Measurements from ENCODE around the gene TSKU.

TSKU gene

GRCh38 chr11:76783294-76783895 is at the start of gene TSKU:
TSS of gene TSKU (plus strand) at chr11:76783356. CDS start at chr11:76795617, 12,261 bp downstream.
- no peak for DNase-seq (ENCODE audit: low spot score)

GRCh38 chr11:76733906-76734305 is 49.2 kb upstream of the TSKU start:
- peak; percentile 75 for DNase-seq (ENCODE audit: low spot score)

DNA sequence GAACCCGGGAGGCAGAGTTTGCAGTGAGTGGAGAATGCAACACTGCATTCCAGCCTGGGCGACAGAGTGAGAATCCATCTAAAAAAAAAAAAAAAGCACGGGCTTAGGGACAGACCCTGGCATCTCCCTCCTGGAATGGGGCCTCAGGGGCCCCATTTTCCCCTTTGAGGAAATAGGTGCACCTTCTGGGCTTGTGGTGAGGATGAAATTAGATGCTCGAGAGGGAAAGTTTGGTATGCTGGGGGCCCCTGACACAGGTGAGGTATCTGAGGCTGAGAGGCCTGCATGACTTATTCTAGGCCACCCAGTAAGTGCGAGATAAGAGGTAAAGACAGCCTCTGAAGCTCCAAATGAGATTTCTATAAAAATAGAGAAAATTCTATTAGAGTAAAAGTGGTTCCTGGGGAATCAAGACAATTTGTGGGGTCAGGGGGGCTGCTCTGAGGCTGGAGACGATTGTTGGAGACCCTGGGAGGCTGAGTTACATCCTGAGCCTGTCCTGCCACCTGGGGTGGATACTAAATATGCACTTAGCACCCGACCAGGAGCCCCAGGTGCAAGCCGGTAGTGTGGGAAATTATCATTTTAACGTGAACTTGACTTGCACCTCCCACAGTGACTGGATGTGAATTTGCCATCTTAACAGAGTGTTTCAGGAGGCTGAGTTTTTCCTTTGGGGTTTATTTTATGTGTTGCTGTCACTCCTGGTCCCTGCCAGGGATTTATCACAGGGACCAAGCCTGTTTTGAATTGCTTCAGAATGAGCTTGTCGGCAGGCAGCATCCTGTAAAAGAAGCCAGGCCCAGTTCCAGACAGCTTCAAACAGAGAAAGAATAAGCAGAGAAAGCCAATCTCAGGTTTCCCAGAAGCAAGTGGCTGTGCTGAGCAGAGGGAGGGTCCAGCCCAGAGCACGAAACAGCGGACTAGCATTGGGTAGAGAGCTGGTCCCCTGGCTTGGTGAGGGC is 48.4 kb upstream of the TSKU start:
- DNase-seq (ENCODE audit: low spot score): no peak

GRCh38 chr11:76735841-76736240 is 47.3 kb upstream of the TSKU start:
- DNase-seq (ENCODE audit: low spot score): no peak

GRCh38 chr11:76736266-76736665 is 46.9 kb upstream of the TSKU start:
- no peak for DNase-seq (ENCODE audit: low spot score)

DNA sequence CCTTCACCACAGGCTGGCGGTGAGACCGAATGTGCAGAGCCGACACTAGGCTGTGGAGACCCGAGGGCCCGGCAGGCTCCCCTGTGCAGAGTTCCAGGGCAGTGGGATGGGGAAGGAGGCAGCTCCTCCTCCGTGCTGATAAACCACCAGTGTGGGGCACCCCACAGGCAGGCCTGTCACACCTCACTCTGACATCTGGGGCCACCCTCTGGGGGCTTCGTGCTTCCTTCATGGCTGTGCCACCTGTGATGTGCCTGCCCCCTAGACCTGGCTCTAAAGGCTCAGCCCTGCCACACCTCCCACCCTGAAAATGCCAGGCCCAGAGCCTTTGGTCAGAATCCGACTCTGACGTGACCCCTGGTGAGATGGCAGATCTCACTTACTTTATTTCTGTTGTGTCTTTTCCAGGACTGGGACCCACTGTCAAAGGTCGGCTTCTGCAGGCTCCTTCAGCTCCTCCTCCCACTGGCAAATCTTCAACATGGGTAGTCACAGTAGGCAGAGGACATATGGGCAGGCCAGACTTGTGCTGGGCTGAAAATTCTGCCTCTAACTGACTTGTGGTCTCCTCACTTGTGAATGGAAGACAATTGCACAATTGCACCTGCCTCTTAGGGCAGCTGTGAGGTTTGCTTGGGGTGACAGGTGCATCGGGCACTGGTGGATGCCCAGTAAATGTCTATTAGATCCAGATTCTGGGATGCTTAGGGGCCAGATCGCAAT is 46.2 kb upstream of the TSKU start:
- DNase-seq (ENCODE audit: low spot score): no peak

DNA sequence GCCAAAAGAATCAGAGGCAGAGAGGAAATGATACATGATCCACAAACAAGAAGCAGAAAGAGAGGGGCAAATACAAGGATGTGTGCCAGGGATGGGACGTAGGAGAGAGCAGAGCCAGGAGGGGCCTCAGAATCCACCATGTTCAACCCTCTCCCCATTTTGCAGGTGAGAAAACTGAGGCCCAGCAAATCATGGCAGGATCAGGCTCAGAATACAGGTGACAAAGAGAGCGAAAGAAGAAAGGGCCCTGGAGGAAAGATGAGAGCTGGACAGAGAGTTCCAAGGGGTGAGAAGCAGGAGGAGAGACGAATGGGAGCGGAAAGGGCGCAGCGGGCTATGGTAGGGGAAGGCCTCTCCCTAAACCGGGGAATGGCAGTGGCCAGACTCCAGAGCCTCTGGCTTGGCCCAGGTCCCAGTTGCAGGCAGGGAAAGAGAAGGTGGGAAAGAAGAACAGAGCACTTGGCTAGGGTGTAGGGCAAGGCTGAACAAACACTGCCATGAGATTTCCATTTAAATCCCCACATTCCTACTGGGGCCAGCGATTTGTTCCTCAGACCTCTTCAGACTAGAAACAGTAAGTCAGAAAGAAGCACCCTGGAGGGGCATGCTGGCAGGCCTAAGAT is 44.4 kb upstream of the TSKU start:
- DNase-seq (ENCODE audit: low spot score): no peak

- DNase-seq (ENCODE audit: low spot score): no peak
Measured at GRCh38 chr11:76739798-76740197, 43.4 kb upstream of the TSKU start.

- no peak for DNase-seq (ENCODE audit: low spot score)
Measured at GRCh38 chr11:76740772-76741171, 42.4 kb upstream of the TSKU start.

GRCh38 chr11:76742902-76743301 is 40.3 kb upstream of the TSKU start:
- no peak for DNase-seq (ENCODE audit: low spot score)

DNA sequence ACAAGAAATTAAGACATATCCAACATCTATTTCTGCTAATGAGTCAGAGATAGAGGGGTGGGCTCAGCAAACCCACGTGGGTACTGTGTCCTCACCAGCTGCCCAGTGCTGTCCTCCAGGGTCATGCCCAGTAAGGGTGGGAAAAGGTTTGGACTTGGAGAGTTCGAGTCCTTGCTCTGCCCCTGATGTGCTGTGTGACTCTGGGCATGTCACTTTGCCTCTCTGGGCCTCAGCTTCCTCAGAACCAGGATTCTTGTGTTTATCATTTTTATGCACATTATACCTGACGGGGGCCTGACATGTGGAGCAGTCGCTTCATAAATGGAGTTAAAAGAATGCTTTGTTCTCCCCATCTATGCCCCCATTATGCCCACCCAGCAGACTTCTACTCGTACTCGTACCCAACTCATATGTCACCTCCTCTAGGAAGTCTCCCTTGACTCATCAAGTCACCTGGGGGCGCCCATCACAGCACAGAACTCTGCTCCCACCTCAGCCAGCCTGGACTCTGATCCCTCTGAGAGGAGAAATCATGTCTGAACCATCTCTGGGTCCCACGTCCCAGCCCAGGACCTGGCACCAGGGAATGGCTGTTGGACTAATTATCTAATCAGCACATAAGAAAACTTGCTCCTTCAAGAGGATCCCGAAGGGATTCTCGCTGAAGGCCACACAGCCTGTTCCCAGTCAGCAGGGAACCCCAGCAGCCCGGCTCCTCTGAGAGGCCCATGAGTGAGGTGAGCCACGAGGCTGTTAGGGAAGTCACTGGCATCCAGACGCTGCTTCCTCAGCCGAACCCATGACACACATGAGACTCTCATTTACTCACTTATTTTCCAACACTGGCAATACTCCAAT is 38.7 kb upstream of the TSKU start:
- DNase-seq (ENCODE audit: low spot score): no peak

GRCh38 chr11:76745044-76745376 is 38.1 kb upstream of the TSKU start:
- DNase-seq (ENCODE audit: low spot score): no peak

GRCh38 chr11:76745561-76746207 is 37.5 kb upstream of the TSKU start:
- no peak for DNase-seq (ENCODE audit: low spot score)

DNA sequence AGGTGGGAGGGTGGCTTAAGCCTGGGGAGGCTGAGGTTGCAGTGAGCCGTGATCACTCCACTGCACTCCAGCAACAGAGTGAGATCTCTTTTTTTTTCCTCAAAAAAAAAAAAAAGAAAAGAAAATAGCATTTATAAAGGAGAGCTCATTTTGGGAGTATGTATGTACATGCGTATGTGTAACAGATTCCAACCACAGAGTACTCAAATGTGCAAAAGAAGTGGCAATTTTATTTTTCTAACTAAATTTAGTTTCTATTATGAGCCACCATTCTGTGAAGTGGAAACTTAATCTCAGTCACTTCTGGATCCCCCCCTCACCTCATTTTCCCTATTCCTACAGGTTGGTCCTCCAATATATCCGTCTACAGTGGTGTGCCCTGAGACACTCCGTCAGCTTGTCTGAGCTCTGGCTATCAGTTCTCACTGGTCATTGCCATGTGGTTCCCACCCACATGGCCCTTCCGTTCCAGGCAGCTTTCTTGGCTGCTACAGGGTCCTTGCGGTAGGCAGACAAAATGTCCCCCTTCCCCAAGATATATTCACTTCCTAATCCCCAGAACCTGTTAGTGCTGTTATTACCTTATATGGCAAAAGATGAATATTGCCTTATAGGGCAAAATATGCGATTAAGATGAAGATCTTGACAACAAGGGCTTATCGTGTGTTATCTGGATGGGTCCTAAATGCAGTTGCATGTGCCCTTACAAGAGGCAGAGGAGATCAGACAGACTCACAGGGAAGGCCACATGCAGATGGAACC is 35.8 kb upstream of the TSKU start:
- no peak for DNase-seq (ENCODE audit: low spot score)

- DNase-seq (ENCODE audit: low spot score): no peak
Measured at GRCh38 chr11:76747915-76748860, 35.0 kb upstream of the TSKU start.

DNA sequence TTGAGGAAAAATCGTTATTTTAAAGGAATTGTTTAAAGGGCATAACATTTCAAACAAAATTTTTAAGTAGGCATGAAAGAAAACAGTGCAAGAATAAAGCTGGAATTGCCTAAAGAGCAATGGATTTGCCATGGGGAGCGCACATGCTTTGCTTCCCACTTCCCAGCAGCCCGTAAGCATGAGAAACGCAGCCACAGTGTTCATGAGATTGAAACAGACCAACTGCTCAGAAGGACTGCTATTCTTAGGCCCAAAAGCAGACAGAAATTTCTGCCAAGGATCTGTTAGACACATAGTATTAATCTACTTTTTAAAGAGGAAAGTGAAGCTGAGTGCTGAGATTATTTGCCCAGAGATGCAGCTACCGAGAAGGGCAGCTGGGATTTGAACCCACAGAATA is 34.2 kb upstream of the TSKU start:
- DNase-seq (ENCODE audit: low spot score): no peak

DNA sequence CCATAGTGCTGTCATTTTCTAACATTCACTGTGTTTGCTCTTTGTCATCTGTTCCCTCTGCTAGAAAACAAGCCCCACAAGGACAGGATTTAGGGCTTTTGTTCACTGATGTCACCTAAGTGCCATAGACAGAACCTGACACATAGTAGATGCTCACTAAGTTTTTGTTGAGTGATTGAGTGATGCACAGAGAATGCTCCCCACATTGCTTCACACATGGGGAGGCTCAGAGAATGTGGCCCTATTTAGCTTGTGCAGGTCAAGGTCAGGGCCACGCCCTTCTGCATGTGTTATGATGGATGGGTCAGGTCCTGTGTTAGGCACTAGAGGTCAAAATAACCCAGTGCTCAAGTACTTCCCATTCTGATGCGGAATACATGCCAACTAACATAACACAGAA is 33.1 kb upstream of the TSKU start:
- DNase-seq (ENCODE audit: low spot score): no peak

DNA sequence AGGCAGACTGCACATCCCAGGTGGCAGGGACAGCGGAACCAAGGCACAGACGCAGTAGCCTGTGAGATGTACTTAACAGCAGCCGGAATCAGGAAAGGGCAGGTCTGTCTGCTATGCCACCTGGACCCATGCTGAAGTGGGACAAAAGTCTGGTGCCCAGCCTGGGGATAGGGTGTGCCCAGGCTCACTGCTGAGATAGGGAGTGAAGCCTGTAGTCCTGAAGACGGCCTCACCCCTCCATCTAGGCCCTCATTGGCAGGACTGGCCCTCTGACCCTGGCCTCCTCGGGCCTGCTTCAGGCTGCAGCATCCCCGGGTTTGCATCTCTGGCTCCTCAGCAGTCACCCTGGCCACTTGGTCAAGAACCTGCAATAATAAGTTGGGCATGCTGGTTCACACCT is 32.4 kb upstream of the TSKU start:
- no peak for DNase-seq (ENCODE audit: low spot score)

Measured in SW480 (cell line).